ENCODE data around the gene CWC27.

The CWC27 gene

DNA sequence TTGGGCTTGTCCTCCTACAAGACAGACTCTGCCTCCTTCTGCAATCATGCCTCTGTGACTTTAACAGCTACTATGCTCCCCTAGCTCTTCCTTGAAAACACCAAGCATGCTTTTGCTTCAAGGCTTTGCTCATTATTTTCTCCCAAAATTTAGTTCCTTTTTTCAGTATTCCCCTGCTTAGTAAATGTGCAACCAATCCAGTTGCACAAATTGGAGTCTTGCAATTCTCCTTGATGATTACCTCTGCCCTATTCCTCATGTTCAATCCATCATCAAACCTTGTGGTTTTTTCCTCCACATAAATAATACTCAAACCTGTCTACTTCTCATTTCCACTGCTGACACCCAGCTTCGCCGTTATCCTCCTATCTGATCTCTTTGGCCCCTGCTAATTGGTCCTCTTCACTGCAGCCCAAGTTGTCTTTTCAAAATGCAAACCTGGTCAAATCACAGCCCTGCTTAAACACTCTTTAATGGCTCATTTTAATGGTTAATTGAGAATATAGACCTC, 296.3 kb downstream of the CWC27 start:
- no peaks in the 10 kb centered on the region for H3K36me3 Mint-ChIP-seq (ENCODE audit: insufficient read depth)
- H3K4me1 Mint-ChIP-seq, result no peaks in the 10 kb centered on the region
- ATAC-seq (replicated peaks; ENCODE audit: extremely low read depth, poor library complexity, severe bottlenecking), result no peak
- H3K27ac Mint-ChIP-seq (ENCODE audit: low read depth), result no peak overlapping the region
- H3K27me3 Mint-ChIP-seq, result peaks cover 33% of the 10 kb centered on the region
- H3K9me3 Mint-ChIP-seq, result no peaks in the 10 kb centered on the region
- H3K4me3 Mint-ChIP-seq, result no peak overlapping the region
- DNase-seq (ENCODE audit: low spot score in 2 of 2), result no peak

GRCh38 chr5:65066387-65067146, 297.8 kb downstream of the CWC27 start:
- Mint-ChIP-seq H3K36me3 (ENCODE audit: insufficient read depth) (no peaks in the 10 kb centered on the region), H3K27ac (ENCODE audit: low read depth) (no peak overlapping the region), H3K4me3 (no peak overlapping the region), H3K4me1 (no peaks in the 10 kb centered on the region), H3K27me3 (peaks cover 33% of the 10 kb centered on the region), H3K9me3 (no peaks in the 10 kb centered on the region)
- no peak for DNase-seq (ENCODE audit: low spot score in 2 of 2)
- no peak for ATAC-seq (replicated peaks; ENCODE audit: extremely low read depth, poor library complexity, severe bottlenecking)

DNA sequence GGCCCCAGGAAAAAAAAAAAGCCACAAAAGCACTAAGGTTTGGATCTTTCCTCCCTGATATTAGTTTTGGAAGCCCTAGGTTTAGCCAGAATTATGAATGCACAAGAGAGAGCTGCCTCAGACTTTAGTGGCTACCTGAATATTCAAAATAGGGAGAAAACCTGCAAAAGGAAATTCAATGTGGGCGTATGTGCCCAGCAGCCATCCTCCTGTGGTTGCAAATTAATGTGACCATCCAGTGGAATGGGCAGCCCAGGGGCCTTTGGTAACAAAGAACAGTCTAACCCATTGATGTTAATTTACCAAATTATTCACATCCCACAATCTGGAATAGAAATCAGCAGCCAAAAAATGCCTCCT, 298.4 kb downstream of the CWC27 start:
- peaks cover 33% of the 10 kb centered on the region for H3K27me3 Mint-ChIP-seq
- DNase-seq (ENCODE audit: low spot score in 2 of 2), result no peak
- ATAC-seq (replicated peaks; ENCODE audit: extremely low read depth, poor library complexity, severe bottlenecking), result no peak
- H3K4me3 Mint-ChIP-seq, result no peak overlapping the region
- H3K36me3 Mint-ChIP-seq (ENCODE audit: insufficient read depth), result no peaks in the 10 kb centered on the region
- H3K27ac Mint-ChIP-seq (ENCODE audit: low read depth), result no peak overlapping the region
- H3K4me1 Mint-ChIP-seq, result no peaks in the 10 kb centered on the region
- H3K9me3 Mint-ChIP-seq, result no peaks in the 10 kb centered on the region

Measured in central memory CD8-positive, alpha-beta T cell (primary cell).